Stimulated activated CD8-positive, alpha-beta memory T cell treated with anti-CD3 and anti-CD28 coated beads, Interleukin-15, amount 100 ng/mL, for 1 hour (primary cell): ENCODE results near the gene PADI1.

Source experiments
- DNase-seq: peaks from one replicate; pipeline ENCODE4 v3.0.0-alpha.2; 2020; ENCODE audit warnings: low read depth

Gene PADI1

GRCh38 chr1:17272646-17273045 lies 67.7 kb downstream of the PADI1 start:
- DNase-seq = no peak

GRCh38 chr1:17273096-17273495 lies 68.2 kb downstream of the PADI1 start:
- no peak for DNase-seq

- no peak for DNase-seq
Observed at GRCh38 chr1:17274186-17275170, 69.5 kb downstream of the PADI1 start.

GRCh38 chr1:17276568-17276967 lies 71.6 kb downstream of the PADI1 start:
- no peak for DNase-seq

GRCh38 chr1:17277511-17278159 lies 72.7 kb downstream of the PADI1 start:
- DNase-seq = no peak

- no peak for DNase-seq
Observed at GRCh38 chr1:17278996-17279830, 74.3 kb downstream of the PADI1 start.

DNA sequence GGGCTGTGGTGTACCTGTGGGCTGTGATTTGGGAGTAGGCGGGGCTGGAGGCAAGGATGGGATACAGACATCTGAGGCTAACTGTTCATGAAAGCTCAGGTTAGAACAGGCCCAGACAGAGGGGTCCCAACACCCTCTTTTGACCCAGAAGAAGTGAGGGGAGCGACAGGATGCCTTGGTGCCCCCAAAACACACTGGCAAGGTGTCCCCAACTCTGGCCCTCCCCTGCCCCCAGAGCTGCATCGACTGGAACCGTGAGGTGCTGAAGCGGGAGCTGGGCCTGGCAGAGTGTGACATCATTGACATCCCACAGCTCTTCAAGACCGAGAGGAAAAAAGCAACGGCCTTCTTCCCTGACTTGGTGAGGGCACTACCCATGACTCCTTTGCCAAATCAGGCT lies 75.5 kb downstream of the PADI1 start:
- DNase-seq = no peak

GRCh38 chr1:17280894-17281293 lies 76.0 kb downstream of the PADI1 start:
- no peak for DNase-seq

- no peak for DNase-seq
Observed at GRCh38 chr1:17281775-17282181, 76.8 kb downstream of the PADI1 start.

GRCh38 chr1:17282836-17283235 lies 77.9 kb downstream of the PADI1 start:
- no peak for DNase-seq

DNA sequence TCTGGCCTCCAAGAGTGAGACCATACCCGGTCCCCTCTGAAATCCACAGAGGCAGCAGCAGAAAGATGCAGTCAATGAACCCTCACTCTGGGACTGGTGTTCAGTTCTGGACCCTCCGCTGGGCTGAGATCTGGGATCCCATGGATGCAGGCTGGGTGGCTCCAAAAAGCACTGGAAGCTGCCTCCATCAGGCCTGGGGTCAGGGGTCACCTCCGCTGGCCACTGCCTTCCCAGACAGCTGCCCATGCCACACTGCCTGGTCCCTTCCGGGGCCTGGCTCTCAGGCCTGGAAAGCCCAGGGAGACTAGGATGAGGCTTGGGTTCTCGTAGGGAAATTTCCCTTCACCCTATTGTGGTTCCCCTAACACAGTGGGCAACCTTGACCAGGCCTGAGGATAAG lies 81.7 kb downstream of the PADI1 start:
- DNase-seq = no peak

DNA sequence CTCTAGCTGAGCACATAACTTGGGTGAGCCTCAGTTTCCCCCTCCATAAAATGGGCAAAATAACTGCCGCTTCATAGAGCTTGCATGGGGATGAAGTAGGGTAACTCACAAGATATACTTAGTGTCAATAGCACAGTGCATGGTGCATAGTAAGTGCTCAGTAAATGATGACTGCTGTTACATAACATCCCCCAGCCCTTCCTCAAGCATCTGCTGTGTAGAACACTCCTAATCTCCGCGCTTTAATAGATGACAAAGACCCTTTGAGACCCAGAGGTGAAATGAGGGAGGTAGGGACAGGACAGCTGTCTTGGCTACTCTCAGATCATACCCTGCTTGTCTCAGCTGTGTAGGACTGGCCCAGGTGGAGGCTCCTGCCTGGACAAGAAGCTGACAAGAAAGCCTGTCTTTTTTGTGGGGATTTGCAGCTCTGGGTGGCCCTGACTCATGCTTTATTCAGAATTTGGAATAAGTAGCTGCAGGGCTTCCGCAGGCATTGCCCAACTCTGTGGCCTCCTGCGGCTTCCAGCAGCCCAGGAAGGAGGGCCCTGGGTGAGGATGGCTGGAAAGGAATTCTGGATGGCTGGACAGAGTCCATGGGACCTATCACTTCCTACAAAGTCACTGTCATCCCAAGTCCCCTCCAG lies 82.3 kb downstream of the PADI1 start:
- no peak for DNase-seq

DNA sequence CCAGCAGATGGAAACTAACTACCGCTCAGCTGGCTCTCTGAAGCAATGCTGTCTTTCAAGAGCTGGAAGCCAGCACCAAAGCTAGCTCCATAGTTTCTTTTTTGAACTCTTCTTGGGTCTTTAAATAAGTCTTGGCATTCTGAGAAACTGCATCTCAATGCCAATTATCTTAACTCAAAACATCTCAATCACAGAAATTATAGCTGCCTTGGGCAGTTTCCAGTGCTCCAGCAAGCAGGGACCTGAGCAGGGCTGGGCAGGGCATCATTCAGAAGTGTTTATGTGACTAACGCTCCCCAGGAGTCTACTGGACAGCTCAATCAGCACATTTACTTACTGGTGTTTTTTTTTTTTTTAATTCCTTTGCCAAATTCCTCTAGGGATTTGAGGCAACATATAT lies 84.8 kb downstream of the PADI1 start:
- DNase-seq = no peak

DNA sequence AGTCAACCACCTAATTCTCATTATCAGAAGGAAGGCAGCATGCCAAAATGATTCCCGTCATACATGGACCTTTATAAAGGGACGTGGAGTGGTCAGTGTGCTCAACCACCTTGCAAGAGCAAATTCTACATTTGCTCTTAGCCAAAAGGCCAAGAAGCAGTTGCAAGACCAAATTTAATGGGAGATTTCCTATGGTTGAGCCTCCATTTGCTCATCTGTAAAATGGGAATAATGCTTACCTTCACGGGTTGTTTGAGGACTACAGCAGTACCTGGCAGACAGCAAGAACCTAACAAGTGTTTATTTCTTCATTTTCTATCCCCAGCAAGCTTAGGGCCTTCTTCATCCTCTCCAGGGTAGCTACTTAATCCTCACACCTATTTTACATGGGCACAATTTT lies 85.6 kb downstream of the PADI1 start:
- no peak for DNase-seq

DNA sequence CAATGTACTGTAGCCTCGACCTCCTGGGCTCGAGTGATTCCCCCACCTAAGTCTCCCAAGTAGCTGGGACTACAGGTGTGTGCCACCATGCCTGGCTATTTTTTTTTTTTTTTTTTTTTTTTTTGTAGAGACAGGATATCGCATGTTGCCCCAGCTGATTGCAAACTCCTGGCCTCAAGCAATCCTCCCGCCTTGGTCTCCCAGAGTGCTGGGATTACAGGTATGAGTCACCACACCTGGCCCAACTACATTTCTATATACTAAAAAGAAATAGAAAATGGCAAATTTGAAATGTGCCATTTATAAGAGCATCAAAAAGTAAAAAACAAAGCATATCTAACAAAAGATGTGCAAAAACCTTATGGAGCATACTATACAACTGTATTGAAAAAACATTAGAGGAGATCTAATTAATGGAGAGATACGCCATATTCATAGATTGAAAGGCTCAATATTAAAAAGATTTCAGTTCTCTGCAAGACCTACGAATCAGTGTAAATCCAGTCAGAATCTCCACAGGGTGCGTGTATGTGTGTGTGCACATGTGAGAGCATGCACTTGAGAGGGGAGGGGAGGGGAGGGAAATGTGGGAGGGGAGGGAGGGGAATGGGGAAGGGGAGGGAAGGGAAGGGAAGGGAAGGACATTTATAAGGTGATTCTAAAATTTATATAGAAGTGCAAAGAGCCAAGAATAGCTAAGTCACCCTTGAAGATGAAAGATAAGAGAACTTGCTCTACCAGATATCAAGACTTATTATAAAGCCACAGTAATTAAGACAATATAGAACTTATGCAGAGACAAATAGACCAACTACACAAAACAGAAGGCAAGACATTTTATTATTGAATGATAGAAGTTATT lies 87.6 kb downstream of the PADI1 start:
- DNase-seq = no peak

- no peak for DNase-seq
Observed at GRCh38 chr1:17293681-17294425, 88.9 kb downstream of the PADI1 start.

DNA sequence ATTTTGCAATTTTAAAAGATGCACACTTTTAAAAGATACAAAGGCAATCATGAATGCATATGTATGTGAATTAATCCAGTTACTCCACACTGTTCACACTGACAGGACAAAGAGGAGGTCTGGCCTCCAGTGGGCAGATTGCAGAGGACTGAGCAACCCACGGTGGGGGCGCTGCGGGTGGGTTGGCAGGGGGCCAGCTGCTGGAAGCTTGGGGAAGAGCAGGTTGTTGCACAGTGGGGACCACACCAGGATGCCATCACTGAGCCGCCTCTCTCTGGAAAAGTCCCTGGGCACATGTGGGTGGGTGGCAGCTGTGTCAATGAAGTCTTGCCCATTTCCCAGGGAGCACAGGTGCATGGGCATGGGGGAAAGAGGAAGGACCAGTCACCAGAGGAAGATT lies 90.4 kb downstream of the PADI1 start:
- DNase-seq = no peak
